ENCODE results near the gene CEACAM19.

DNA sequence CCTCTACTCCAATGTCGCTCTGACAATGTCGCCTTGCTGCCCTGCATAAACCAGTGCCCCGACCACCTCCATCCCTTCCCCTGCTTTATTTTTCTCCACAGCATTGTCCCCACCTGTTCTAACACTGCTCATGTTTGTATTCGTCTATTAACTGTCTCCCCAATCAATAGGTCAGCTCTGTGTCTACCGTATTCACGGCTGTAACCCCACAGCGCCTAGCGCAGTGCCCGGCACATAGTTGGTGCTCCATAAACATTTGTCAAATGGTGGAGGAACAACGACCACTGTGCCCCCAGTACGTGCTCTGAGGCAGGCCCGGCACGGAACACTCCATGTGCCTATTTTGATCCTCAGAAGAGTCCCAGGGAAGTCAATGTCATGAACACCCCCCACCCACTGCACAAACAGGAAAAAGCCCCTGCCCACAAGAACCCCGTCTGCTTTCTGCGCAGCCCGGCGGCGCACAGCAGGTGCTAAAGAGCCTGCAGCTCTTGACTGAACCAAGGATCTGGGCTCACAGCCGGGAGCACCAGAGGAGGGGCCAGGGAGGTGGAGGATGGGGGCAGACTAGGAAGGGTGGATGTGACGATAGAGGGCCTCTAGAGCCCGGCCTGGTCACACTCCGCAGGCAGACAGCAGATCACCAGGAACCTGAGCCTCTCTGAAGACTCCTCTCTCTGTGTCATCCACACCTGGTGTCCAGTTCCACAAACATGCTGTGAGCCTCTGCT lies 25.8 kb downstream of the CEACAM19 start:
- TF ChIP-seq OSR1 (CRISPR knock-in tag; IDR thresholded peaks at IDR 0.05) (no peak), CREB5 (CRISPR knock-in tag; IDR thresholded peaks at IDR 0.05; ENCODE audit: low read depth) (no peak), TCF4 (CRISPR knock-in tag; IDR thresholded peaks at IDR 0.05; ENCODE audit: borderline replicate concordance) (no peak), ESRRG (CRISPR knock-in tag; IDR thresholded peaks at IDR 0.05) (no peak), ZC3H10 (CRISPR knock-in tag; IDR thresholded peaks at IDR 0.05) (no peak), ARNTL (CRISPR knock-in tag; IDR thresholded peaks at IDR 0.05; ENCODE audit: borderline replicate concordance, low read depth) (no peak), PPARA (CRISPR knock-in tag; IDR thresholded peaks at IDR 0.05; ENCODE audit: borderline replicate concordance) (no peak), BACH2 (CRISPR knock-in tag; IDR thresholded peaks at IDR 0.05; ENCODE audit: borderline replicate concordance) (no peak), ZNF70 (CRISPR knock-in tag; IDR thresholded peaks at IDR 0.05) (no peak), ZFP30 (CRISPR knock-in tag; IDR thresholded peaks at IDR 0.05) (no peak), ZNF8 (CRISPR knock-in tag; IDR thresholded peaks at IDR 0.05) (no peak), CSDC2 (CRISPR knock-in tag; IDR thresholded peaks at IDR 0.05) (no peak)
- TF ChIP-seq, protein P1, sequence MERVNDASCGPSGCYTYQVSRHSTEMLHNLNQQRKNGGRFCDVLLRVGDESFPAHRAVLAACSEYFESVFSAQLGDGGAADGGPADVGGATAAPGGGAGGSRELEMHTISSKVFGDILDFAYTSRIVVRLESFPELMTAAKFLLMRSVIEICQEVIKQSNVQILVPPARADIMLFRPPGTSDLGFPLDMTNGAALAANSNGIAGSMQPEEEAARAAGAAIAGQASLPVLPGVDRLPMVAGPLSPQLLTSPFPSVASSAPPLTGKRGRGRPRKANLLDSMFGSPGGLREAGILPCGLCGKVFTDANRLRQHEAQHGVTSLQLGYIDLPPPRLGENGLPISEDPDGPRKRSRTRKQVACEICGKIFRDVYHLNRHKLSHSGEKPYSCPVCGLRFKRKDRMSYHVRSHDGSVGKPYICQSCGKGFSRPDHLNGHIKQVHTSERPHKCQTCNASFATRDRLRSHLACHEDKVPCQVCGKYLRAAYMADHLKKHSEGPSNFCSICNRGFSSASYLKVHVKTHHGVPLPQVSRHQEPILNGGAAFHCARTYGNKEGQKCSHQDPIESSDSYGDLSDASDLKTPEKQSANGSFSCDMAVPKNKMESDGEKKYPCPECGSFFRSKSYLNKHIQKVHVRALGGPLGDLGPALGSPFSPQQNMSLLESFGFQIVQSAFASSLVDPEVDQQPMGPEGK (CRISPR knock-in tag; IDR thresholded peaks at IDR 0.05; ENCODE audit: borderline replicate concordance) = no peak
